Measurements from ENCODE around the gene DNM3.

GRCh38 chr1:172293429-172293828, 452.1 kb downstream of the DNM3 start:
- TF ChIP-seq POLR2AphosphoS5 (IDR thresholded peaks at IDR 0.05; ENCODE audit: borderline replicate concordance, low read depth, low read length): no peak
- TF ChIP-seq EZH2 (IDR thresholded peaks at IDR 0.05): no peak

Measured in SK-N-MC (cell line).